Upper lobe of right lung (tissue), 1 donor: ENCODE measurements around the gene BET1L. TPM values are rescaled to one million over a fixed set of nuclear protein-coding genes. Genes with fewer than 3 reads are reported as not detected.

ENCODE experiments used
- ATAC-seq: fragments of 200-7000 bp; cut with Tn5 transposase; one replicate; pipeline ENCODE4 v1.9.1; 2020; ENCODE audit warnings: mild to moderate bottlenecking, moderate library complexity
- DNase-seq: peaks from one replicate; pipeline ENCODE4 v3.0.0-alpha.2; 2020
- H3K27ac ChIP-seq: fragments of 200-600 bp; one replicate; pipeline ENCODE4 v1.8.0; 2022
- H3K27me3 ChIP-seq: fragments of 200-600 bp; one replicate; pipeline ENCODE4 v1.8.0; 2022; ENCODE audit warnings: mild to moderate bottlenecking
- H3K36me3 ChIP-seq: fragments of 200-600 bp; one replicate; pipeline ENCODE4 v1.8.0; 2022
- H3K4me1 ChIP-seq: fragments of 200-600 bp; one replicate; pipeline ENCODE4 v1.8.0; 2022
- H3K4me3 ChIP-seq: fragments of 200-600 bp; one replicate; pipeline ENCODE4 v1.8.0; 2022; ENCODE audit warnings: mild to moderate bottlenecking
- H3K9me3 ChIP-seq: fragments of 200-600 bp; one replicate; pipeline ENCODE4 v1.8.0; 2022
- CTCF ChIP-seq: fragments of 200-600 bp; IDR thresholded peaks from one replicate; pipeline ENCODE4 v1.8.0; 2022; ENCODE audit warnings: antibody characterized with exemption
- intact Hi-C: fragments of 100-400 bp; cut with DNase I; formaldehyde crosslinking; loops from one replicate; pipeline ENCODE4 v1.11.0; 2022
- total RNA-seq: library from RNA; stranded (reverse); fragmentation: NEBNext Ultra II Directional; extraction: Animal tissue kit (Norgen Biotek cat#: 25700); gene quantifications from one replicate; pipeline ENCODE4 v1.2.1, GENCODE V29; 2021
- donor health status: DM: no; HTN: yes; CAD: no; lungs with severe emphysema.

Gene BET1L
- total RNA-seq, 1 donor from 2014 or later, result 57.9 TPM

- ATAC-seq (no peak), DNase-seq (no peak)
- no peak overlapping the region for H3K4me3 ChIP-seq
- H3K9me3 ChIP-seq, result no peaks in the 10 kb centered on the region
- peaks cover 57% of the 10 kb centered on the region for H3K36me3 ChIP-seq
- intact Hi-C loops, result no loop called here
- TF ChIP-seq CTCF, result no peak
- H3K27me3 ChIP-seq, result no peaks in the 10 kb centered on the region
- H3K4me1 ChIP-seq, result no peaks in the 10 kb centered on the region
- no peak overlapping the region for H3K27ac ChIP-seq
Measured at GRCh38 chr11:252666-253065, 45.5 kb upstream of the BET1L start.

GRCh38 chr11:251550-251949, 44.4 kb upstream of the BET1L start:
- Histone ChIP-seq H3K27me3 (no peaks in the 10 kb centered on the region), H3K4me3 (no peak overlapping the region), H3K27ac (no peak overlapping the region), H3K36me3 (peaks cover 68% of the 10 kb centered on the region), H3K9me3 (no peaks in the 10 kb centered on the region), H3K4me1 (no peaks in the 10 kb centered on the region)
- intact Hi-C loops, result no loop called here
- no peak for DNase-seq
- no peak for TF ChIP-seq CTCF
- no peak for ATAC-seq

GRCh38 chr11:250740-251299, 43.6 kb upstream of the BET1L start:
- TF ChIP-seq CTCF, result peak; percentile 67
- ATAC-seq, result peak; percentile 91
- no peaks in the 10 kb centered on the region for H3K27me3 ChIP-seq
- peaks cover 75% of the 10 kb centered on the region for H3K36me3 ChIP-seq
- intact Hi-C loops, result no loop called here
- H3K4me1 ChIP-seq, result no peaks in the 10 kb centered on the region
- DNase-seq, result no peak
- H3K4me3 ChIP-seq, result no peak overlapping the region
- H3K9me3 ChIP-seq, result no peaks in the 10 kb centered on the region
- no peak overlapping the region for H3K27ac ChIP-seq

GRCh38 chr11:250274-250673, 43.1 kb upstream of the BET1L start:
- DNase-seq (no peak), ATAC-seq (no peak)
- H3K4me1 ChIP-seq, result no peaks in the 10 kb centered on the region
- H3K4me3 ChIP-seq, result no peak overlapping the region
- no peak overlapping the region for H3K27ac ChIP-seq
- no peak for TF ChIP-seq CTCF
- H3K36me3 ChIP-seq, result peaks cover 79% of the 10 kb centered on the region
- no peaks in the 10 kb centered on the region for H3K27me3 ChIP-seq
- no peaks in the 10 kb centered on the region for H3K9me3 ChIP-seq
- intact Hi-C loops, result no loop called here

GRCh38 chr11:249062-249461, 41.9 kb upstream of the BET1L start:
- no peak for DNase-seq

More at GRCh38 chr11:249062-249461, 41.9 kb upstream of the BET1L start:
- H3K27me3 ChIP-seq, result no peaks in the 10 kb centered on the region
- H3K27ac ChIP-seq, result no peak overlapping the region
- no peaks in the 10 kb centered on the region for H3K4me1 ChIP-seq
- H3K36me3 ChIP-seq, result peaks cover 91% of the 10 kb centered on the region
- no peak overlapping the region for H3K4me3 ChIP-seq
- ATAC-seq, result no peak
- no peaks in the 10 kb centered on the region for H3K9me3 ChIP-seq
- intact Hi-C loops, result no loop called here
- no peak for TF ChIP-seq CTCF
